Measurements from ENCODE around the gene PLSCR4. TPM values are rescaled to one million over a fixed set of nuclear protein-coding genes. Genes with fewer than 3 reads are reported as not detected.

Gene PLSCR4
- total RNA-seq, 1 experiment from 2014 or later: 3.5 TPM

DNA sequence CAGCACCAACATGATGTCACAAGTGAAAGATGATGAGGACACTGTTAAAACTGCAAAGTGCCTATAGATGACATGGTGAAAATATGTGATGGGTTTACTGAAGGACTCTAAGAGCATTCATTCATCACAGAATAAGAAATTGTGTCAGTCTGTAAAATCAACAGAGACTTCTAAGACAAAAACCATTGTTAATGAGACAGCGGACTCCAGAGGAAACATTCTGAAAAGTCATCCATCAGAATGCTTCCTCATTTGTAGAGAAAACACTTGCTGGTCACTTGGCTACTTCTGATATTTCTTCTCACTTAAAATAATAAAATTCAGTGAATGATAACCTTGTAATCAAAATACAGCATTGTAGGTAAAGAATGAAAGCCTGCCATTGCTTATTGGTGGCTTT is 7.3 kb downstream of the PLSCR4 start:
- TF ChIP-seq, protein P1, sequence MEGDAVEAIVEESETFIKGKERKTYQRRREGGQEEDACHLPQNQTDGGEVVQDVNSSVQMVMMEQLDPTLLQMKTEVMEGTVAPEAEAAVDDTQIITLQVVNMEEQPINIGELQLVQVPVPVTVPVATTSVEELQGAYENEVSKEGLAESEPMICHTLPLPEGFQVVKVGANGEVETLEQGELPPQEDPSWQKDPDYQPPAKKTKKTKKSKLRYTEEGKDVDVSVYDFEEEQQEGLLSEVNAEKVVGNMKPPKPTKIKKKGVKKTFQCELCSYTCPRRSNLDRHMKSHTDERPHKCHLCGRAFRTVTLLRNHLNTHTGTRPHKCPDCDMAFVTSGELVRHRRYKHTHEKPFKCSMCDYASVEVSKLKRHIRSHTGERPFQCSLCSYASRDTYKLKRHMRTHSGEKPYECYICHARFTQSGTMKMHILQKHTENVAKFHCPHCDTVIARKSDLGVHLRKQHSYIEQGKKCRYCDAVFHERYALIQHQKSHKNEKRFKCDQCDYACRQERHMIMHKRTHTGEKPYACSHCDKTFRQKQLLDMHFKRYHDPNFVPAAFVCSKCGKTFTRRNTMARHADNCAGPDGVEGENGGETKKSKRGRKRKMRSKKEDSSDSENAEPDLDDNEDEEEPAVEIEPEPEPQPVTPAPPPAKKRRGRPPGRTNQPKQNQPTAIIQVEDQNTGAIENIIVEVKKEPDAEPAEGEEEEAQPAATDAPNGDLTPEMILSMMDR (IDR thresholded peaks at IDR 0.05): no peak
- TF ChIP-seq, protein P2, sequence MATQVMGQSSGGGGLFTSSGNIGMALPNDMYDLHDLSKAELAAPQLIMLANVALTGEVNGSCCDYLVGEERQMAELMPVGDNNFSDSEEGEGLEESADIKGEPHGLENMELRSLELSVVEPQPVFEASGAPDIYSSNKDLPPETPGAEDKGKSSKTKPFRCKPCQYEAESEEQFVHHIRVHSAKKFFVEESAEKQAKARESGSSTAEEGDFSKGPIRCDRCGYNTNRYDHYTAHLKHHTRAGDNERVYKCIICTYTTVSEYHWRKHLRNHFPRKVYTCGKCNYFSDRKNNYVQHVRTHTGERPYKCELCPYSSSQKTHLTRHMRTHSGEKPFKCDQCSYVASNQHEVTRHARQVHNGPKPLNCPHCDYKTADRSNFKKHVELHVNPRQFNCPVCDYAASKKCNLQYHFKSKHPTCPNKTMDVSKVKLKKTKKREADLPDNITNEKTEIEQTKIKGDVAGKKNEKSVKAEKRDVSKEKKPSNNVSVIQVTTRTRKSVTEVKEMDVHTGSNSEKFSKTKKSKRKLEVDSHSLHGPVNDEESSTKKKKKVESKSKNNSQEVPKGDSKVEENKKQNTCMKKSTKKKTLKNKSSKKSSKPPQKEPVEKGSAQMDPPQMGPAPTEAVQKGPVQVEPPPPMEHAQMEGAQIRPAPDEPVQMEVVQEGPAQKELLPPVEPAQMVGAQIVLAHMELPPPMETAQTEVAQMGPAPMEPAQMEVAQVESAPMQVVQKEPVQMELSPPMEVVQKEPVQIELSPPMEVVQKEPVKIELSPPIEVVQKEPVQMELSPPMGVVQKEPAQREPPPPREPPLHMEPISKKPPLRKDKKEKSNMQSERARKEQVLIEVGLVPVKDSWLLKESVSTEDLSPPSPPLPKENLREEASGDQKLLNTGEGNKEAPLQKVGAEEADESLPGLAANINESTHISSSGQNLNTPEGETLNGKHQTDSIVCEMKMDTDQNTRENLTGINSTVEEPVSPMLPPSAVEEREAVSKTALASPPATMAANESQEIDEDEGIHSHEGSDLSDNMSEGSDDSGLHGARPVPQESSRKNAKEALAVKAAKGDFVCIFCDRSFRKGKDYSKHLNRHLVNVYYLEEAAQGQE (IDR thresholded peaks at IDR 0.05; ENCODE audit: insufficient read depth in 1 of 2, low read depth in 2 of 2, low read length in 1 of 2): no peak
- no peak for TF ChIP-seq TCF7L2 (IDR thresholded peaks at IDR 0.05; ENCODE audit: low read depth, low read length)
- TF ChIP-seq SIN3A (IDR thresholded peaks at IDR 0.05; ENCODE audit: borderline replicate concordance, insufficient read depth, low read depth, low read length): no peak
- TF ChIP-seq POLR2AphosphoS5 (IDR thresholded peaks at IDR 0.05; ENCODE audit: low read depth, low read length): no peak
- intact Hi-C loops (cut with micrococcal nuclease; ENCODE audit: unreplicated experiment): no loop called here
- no peaks in the 10 kb centered on the region; the same call in 1 of the 2 replicates for H3K27me3 ChIP-seq (ENCODE audit: control insufficient read depth, insufficient read depth, low read length)
- in situ Hi-C loops (cut with HindIII; ENCODE audit: low pct_unique_long_range_greater_than_20kb, low sequenced_read_pairs): no loop called here
- CTCF ChIA-PET: no interaction called here
- BruUV-seq (replicated peaks): no TSS peak
- POLR2A ChIA-PET: no interaction called here
- DNase-seq (ENCODE audit: low read depth, low spot score) (no peak), ATAC-seq (no peak)
- no peaks in the 10 kb centered on the region for H3K36me3 ChIP-seq (ENCODE audit: control insufficient read depth, insufficient read depth, low read length)
- H3K4me1 ChIP-seq (ENCODE audit: control insufficient read depth, insufficient read depth, low read length): no peaks in the 10 kb centered on the region
- no peak overlapping the region for H3K27ac ChIP-seq (ENCODE audit: low read length)
- H3K4me3 ChIP-seq (ENCODE audit: low read depth in 2 of 2, low read length in 2 of 2): no peak overlapping the region
- H3K9me3 ChIP-seq (ENCODE audit: control insufficient read depth, insufficient read depth, low read depth, low read length): no peaks in the 10 kb centered on the region; the same call in 1 of the 2 replicates

DNA sequence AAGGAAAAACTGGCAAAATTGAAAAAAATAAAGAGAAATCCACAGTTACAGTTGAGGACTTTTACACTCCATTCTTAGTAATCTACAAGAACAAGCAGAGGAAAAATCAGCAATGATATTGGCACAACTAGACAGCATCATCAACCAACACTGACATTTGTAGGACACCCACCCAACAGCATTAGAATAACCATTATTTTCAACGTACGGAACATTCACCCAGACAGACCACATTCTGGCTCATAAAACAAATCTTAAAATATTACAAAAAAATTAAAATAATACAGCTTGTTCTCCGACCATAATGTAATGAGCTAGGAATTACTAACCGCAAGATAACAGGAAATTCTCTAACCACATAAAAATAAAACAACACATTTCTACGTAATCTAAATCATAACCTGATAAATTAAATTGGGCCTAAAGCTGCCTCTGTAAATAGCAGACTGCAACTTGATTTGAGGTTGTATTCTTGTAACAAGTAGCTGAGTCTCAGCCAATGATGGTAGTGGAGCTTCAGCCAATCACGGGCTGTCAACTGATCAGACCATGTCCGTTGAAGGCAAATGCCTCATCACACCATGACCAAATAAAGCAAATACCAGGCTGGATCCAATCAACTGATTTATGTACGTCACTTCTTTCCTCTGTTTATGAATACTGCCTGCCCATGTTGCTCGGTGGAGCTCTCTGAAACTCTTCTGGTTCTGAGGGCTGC is 9.2 kb downstream of the PLSCR4 start:
- H3K27ac ChIP-seq (ENCODE audit: low read length): no peak overlapping the region
- H3K4me1 ChIP-seq (ENCODE audit: control insufficient read depth, insufficient read depth, low read length): no peaks in the 10 kb centered on the region
- POLR2A ChIA-PET: no interaction called here
- in situ Hi-C loops (cut with HindIII; ENCODE audit: low pct_unique_long_range_greater_than_20kb, low sequenced_read_pairs): no loop called here
- DNase-seq (ENCODE audit: low read depth, low spot score): no peak
- peaks cover 7% of the 10 kb centered on the region; the same call in 1 of the 2 replicates for H3K9me3 ChIP-seq (ENCODE audit: control insufficient read depth, insufficient read depth, low read depth, low read length)
- no peaks in the 10 kb centered on the region for H3K36me3 ChIP-seq (ENCODE audit: control insufficient read depth, insufficient read depth, low read length)
- no peak for TF ChIP-seq SIN3A (IDR thresholded peaks at IDR 0.05; ENCODE audit: borderline replicate concordance, insufficient read depth, low read depth, low read length)
- no peak for TF ChIP-seq POLR2AphosphoS5 (IDR thresholded peaks at IDR 0.05; ENCODE audit: low read depth, low read length)
- no peak for TF ChIP-seq TCF7L2 (IDR thresholded peaks at IDR 0.05; ENCODE audit: low read depth, low read length)
- TF ChIP-seq, protein P2 (IDR thresholded peaks at IDR 0.05; ENCODE audit: insufficient read depth in 1 of 2, low read depth in 2 of 2, low read length in 1 of 2): no peak
- TF ChIP-seq, protein P1 (IDR thresholded peaks at IDR 0.05): no peak
- CTCF ChIA-PET: no interaction called here
- no peak for ATAC-seq
- intact Hi-C loops (cut with micrococcal nuclease; ENCODE audit: unreplicated experiment): no loop called here
- no TSS peak for BruUV-seq (replicated peaks)
- no peak overlapping the region for H3K4me3 ChIP-seq (ENCODE audit: low read depth in 2 of 2, low read length in 2 of 2)
- H3K27me3 ChIP-seq (ENCODE audit: control insufficient read depth, insufficient read depth, low read length): no peaks in the 10 kb centered on the region
